SIG-M5 (cell line): ENCODE data around the gene CCDC188.
"Not testable (repeated sequence)": the region's sequence is repeated elsewhere in the genome, so short reads cannot be mapped to it uniquely, and the experiment has no call there.

ENCODE experiments used
- DNase-seq: peaks from one replicate; lab custom pipeline; 2025; lab: John Stamatoyannopoulos, UW

Gene CCDC188

GRCh38 chr22:20169253-20169822, 18.5 kb upstream of the CCDC188 start:
- no peak for DNase-seq

DNA sequence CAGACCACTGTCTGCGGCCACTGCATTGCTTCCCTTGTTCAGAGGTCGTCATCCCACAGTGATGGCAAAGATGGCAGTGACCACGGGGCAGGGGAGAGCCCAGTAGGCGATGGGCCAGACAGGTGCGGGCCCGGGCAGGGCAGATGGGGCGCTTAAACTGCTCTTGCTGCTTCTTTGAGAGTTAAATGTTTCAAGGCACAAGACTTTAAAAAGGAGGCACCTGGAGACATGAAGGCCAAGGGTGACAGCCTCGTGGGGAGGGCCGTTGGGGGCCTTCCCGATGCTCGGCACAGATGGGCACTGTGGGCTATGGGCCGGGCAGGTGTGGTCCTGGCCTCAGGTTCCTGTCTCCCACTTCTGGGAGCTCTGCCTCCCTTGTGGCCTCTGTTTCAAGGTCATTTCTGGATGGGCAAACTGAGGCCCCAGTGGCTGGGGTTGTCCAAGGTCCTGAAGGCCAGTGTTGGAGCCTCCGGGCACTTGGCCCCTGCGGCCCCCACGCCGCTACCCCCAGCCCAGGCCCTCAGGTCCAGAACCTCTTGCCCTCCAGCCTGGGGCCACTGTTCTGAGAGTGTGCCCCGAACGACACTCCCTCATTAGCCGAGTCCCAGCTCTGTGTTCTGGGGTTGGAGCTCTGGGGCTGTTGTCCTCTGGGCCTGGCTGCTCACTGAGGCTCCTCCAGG, 16.9 kb upstream of the CCDC188 start:
- no peak for DNase-seq

DNA sequence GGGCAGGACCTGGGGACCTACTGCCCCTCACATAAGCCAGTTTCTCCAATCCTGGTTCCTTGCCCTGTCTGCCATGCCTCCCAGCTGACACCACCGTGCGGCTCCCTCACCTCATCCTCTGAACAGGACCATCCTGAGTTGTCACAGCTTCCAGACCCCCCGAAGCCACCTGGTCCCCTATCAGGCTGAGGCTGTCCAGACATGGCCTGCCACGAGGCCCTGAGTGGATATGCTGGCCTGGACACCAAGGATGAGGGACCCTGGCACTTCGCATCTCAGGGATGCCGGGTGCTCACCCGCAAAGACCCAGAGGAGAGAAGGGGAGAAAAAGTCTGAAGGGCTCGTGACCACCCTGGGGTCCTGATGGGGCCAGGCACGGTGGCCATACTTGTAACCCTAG, 15.8 kb upstream of the CCDC188 start:
- DNase-seq = no peak

DNA sequence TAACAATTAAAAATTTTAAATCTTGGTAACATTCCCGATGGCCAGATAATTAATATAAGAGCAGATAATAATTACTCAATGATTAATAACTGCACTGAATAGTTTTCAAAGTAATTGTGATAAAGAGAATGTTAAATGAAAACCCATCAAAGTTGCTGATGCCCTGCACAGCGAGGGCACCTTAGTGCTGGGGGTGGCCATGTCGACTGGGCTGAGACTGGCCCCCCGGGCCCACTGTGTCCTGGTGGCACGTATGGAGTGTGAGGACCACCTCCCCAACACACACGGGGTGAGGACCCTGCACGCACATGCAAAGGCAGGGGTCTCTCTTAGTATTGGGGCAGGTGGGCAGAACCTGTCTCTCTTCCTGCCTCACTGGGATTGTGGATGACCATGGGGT, 15.1 kb upstream of the CCDC188 start:
- DNase-seq = no peak

DNA sequence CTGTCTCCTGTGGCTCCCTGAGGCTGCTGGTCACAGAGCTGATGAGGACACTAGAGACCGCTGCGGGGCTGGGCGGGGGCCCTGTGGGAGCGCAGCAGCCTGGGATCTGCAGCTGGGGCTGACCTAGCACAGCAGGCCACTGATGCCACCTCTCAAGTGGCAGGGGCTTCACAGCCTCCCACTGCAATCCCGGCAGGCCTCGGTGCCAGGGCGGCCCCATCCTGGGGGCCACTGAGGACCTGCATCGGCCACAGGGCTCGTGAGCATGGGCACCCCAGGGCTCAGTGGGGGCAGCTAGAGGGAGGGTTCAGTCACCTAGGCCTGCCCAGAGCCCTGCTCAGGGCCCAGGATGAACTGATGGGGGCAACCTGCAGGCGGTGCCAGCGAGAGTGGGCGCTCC, 14.6 kb upstream of the CCDC188 start:
- DNase-seq = no peak

GRCh38 chr22:20164863-20165262, 14.0 kb upstream of the CCDC188 start:
- no peak for DNase-seq

DNA sequence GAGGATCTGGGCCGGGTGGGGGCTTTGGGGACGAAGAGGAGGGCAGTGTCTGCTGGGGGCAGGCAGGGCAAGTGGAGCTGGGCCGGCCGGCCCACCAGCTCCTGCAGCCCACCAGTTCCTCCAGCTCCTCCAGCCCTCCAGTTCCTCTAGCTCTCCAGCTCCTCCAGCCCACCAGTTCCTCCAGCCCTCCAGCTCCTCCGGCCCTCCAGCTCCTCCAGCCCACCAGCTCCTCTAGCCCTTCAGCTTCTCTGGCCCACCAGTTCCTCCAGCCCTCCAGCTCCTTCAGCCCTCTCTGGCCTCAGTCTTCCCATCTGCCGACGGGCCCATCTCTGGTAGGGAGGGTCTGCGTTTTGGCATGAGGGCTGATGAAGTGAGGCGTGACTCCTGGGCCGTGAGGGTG, 9.2 kb upstream of the CCDC188 start:
- DNase-seq = no peak

- not testable (repeated sequence) for DNase-seq
Observed at GRCh38 chr22:20159531-20159930, 8.7 kb upstream of the CCDC188 start.

- DNase-seq = no peak
Observed at GRCh38 chr22:20159076-20159475, 8.2 kb upstream of the CCDC188 start.

DNA sequence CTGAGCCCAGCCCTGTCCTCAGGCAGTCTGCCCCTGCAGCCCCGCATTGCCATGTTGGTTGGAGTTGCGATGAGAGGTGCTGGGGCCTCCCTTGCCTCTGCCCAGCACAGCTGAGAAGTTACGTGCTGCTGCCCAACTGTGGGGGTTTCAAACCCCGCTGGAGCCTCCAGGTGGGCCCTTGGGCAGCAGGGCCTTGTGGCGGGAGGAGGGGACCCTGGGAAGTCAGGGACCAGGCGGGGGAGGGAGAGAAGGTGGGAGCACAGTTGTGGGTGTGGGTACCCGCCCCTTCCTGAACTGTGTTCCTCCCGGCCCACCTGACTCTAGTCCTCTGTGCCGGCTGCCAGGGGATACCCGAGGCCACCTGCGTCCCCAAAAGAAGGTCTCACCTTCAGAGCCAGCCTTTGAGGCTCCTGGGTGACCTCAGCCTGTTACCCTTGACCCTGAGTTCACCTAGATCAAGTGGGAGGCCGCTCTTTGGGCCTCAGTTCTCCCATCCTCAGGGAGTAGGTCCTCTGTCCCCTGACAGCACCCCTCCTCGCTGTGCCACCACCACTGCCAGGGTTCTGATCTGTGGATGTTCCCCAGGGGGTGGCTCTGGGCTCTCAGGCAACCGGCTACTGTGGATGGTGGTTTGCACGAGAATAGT, 7.7 kb upstream of the CCDC188 start:
- DNase-seq = no peak

DNA sequence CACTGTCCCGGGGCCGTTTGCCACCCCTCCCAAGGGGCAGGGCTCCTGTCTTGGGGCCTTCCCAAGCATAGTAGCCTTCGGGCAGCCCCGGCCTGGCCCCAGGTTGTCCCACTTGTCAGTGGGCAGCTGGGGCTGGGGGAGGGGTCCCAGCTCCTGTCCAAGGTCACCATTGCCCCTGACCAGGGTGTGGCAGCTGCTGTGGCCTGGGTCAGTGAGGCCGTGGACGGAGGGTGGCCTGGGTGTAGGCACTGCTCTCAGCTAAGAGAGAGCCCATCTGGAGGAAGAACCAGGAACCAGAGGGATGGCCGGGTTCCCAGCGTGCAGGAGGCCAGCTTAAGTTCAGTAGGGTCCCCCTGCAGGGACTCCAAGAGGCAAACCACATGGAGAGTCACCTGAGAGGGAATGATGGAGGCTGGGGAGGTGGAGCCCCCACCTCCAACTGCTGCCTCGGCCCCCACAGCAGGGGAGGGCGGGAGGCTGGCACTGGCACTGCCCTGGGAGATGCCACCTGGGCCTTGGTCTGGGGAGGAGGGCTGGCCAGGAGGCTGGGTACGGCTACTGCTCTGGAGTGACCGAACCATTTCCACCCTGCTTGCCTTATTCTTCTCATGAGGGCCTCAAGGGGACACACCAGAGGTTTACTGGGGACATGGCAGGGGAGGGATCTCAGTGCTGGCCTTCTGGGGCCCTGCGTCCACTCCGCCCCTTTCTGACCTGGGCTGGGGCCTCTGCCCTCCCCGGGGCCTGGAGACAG, 6.8 kb upstream of the CCDC188 start:
- DNase-seq = no peak

GRCh38 chr22:20156611-20157429, 6.0 kb upstream of the CCDC188 start:
- DNase-seq = no peak

GRCh38 chr22:20156042-20156389, 5.2 kb upstream of the CCDC188 start:
- no peak for DNase-seq

DNA sequence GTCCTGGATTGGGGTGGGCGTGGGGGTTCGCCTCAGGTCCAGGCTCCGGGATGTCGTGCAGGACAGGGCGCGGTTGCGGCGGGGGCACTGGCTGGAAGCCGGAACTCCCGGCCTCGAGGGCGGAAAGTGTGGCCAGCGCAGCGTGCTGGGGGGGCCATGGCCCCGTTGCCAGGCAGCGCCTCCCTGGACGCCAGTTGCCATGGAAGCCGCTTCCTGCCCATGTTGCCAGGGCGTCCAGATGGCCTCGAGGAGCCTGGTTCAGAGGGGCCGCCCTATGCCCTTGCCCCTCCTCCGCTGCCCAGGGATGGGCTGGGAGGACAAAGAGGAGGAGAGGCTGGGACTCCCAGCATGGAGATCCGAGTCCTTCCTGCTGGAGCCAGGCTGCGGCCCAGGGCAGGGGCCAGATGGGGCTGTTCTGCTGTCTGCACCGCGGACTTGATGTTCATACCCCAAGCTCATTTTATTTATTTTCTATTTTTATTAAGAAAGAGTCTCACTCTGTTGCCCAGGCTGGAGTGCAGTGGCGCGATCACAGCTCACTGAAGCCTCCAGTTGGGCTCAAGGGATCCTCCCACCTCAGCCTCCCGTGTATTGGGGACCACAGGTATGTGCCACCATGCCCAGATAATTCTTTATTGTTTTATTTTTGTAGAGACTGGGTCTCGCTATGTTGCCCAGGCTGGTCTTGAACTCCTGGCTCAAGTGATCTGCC, 4.6 kb upstream of the CCDC188 start:
- no peak for DNase-seq

GRCh38 chr22:20154602-20155187, 3.8 kb upstream of the CCDC188 start:
- no peak for DNase-seq

DNA sequence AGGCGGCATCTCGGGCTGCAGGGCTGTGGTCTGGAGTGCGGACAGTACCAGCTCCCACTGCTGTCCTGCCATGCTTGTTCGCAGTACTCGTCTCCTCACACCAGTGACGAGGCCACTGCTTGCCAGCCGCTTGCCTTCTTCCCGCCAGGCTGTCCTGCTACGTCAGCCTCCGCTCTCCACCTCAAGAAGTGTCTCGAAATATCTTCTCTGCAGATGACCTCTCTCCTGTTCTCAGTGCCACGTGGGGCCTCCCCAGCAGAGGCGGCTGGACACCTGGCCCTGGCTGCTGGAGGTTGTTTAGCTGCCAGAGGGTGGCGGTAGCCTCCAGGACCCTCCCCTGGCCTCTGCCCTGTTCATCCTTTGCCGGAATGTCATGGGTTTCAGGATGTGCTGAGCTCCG, 3.1 kb upstream of the CCDC188 start:
- DNase-seq = no peak

- DNase-seq = no peak
Observed at GRCh38 chr22:20152464-20152890, 1.6 kb upstream of the CCDC188 start.

- no peak for DNase-seq
Observed at GRCh38 chr22:20151276-20151588, 377 bp upstream of the CCDC188 start.

DNA sequence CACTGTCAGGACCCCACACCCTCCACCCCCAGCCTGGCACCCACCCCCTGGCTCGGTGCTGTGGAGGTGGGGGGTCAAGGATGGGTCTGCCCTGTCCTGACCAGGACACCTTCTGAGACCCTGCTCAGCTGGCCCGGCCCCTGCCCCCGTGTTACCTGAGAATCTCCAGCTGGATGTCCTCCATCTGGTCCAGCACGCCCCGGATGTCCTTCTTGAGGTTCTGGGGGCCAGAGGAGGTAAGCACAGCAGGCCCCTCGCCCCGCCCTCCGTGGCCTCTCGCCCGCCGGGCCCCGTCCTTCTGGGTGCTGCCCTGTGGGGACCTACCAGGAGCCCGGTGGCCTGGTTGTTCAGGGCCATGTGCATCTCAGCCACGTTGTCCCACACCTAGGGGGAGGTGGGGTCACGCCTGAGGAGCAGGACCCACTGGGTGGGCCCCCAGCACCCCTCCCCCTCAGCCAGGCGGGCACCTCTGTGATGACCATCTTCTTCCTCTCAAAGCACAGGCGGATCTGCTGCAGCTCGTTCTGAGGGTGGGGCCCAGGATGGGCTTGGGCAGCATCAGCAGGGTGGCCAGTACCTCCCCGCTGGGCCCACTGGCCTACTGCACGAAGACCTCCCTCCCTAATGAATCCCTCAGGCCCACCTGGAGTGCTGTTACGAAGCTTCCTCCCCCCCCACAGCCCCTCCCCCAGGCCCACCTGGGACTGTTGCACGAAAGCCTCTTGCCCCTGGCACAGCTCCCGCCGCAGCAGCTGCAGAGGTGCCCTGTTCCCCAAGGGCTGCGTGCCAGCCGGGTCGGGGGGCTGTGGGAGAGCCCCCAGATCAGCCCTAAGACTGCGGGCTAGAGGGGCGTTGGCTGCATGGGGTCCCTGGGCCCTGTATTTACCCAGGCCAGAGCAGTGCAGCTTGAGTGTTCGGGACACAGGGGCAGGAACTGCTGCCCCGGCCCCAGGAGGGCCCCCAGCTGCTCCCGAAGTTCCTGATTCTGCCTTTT, 1.3 kb downstream of the CCDC188 start:
- no peak for DNase-seq

- DNase-seq = no peak
Observed at GRCh38 chr22:20148414-20148813, 2.4 kb downstream of the CCDC188 start.
